EH (cell line): ENCODE results near the gene CSMD2.
A peak's percentile ranks its signal among the peaks of the same experiment; 100 is the strongest.

ENCODE experiments used
- DNase-seq: peaks from one replicate; pipeline ENCODE4 v3.0.0-alpha.2; 2015; ENCODE audit warnings: low read depth

CSMD2 gene

GRCh38 chr1:34155860-34156259 is 9.2 kb downstream of the CSMD2 start:
- peak; percentile 28 for DNase-seq

- DNase-seq, result no peak
Observed at GRCh38 chr1:34153246-34153645, 11.8 kb downstream of the CSMD2 start.

GRCh38 chr1:34149501-34149900 is 15.5 kb downstream of the CSMD2 start:
- no peak for DNase-seq

GRCh38 chr1:34147301-34147700 is 17.7 kb downstream of the CSMD2 start:
- no peak for DNase-seq

GRCh38 chr1:34144766-34145165 is 20.3 kb downstream of the CSMD2 start:
- no peak for DNase-seq

GRCh38 chr1:34143975-34144374 is 21.1 kb downstream of the CSMD2 start:
- no peak for DNase-seq

GRCh38 chr1:34140011-34140676 is 24.9 kb downstream of the CSMD2 start:
- DNase-seq, result no peak

- DNase-seq, result no peak
Observed at GRCh38 chr1:34137411-34137810, 27.6 kb downstream of the CSMD2 start.

GRCh38 chr1:34132161-34132420 is 32.9 kb downstream of the CSMD2 start:
- DNase-seq, result no peak

GRCh38 chr1:34131396-34132160 is 33.5 kb downstream of the CSMD2 start:
- DNase-seq, result peak; percentile 17

- DNase-seq, result no peak
Observed at GRCh38 chr1:34130306-34130705, 34.7 kb downstream of the CSMD2 start.

- no peak for DNase-seq
Observed at GRCh38 chr1:34129630-34130029, 35.4 kb downstream of the CSMD2 start.

- no peak for DNase-seq
Observed at GRCh38 chr1:34128186-34128889, 36.7 kb downstream of the CSMD2 start.

GRCh38 chr1:34127006-34128000 is 37.7 kb downstream of the CSMD2 start:
- no peak for DNase-seq

GRCh38 chr1:34126486-34126885 is 38.5 kb downstream of the CSMD2 start:
- DNase-seq, result no peak

GRCh38 chr1:34125721-34126380 is 39.2 kb downstream of the CSMD2 start:
- peak; percentile 7 for DNase-seq

GRCh38 chr1:34122080-34122932 is 42.7 kb downstream of the CSMD2 start:
- no peak for DNase-seq

GRCh38 chr1:34115233-34115632 is 49.8 kb downstream of the CSMD2 start:
- DNase-seq, result peak; percentile 4

GRCh38 chr1:34113887-34114286 is 51.1 kb downstream of the CSMD2 start:
- DNase-seq, result peak; percentile 27

GRCh38 chr1:34113362-34113761 is 51.7 kb downstream of the CSMD2 start:
- DNase-seq, result peak; percentile 9

- DNase-seq, result no peak
Observed at GRCh38 chr1:34108711-34109110, 56.3 kb downstream of the CSMD2 start.
